IgD-negative memory B cell (primary cell): Measurements from ENCODE around the gene TRPM8. TPM values are rescaled to one million over a fixed set of nuclear protein-coding genes. Genes with fewer than 3 reads are reported as not detected.
"Not testable (repeated sequence)": the region's sequence is repeated elsewhere in the genome, so short reads cannot be mapped to it uniquely, and the experiment has no call there.

Source experiments
- H3K27ac Mint-ChIP-seq, 3 donors: one replicate each; pipeline ENCODE4 v1.8.0; 2020 to 2022; ENCODE audit warnings: mild to moderate bottlenecking in 3 of 3, mixed read lengths in 3 of 3, moderate library complexity in 1 of 3
- H3K27me3 Mint-ChIP-seq: one replicate; pipeline ENCODE4 v1.8.0; 2021; ENCODE audit warnings: mixed read lengths
- H3K36me3 Mint-ChIP-seq: one replicate; pipeline ENCODE4 v1.8.0; 2020; ENCODE audit warnings: mild to moderate bottlenecking, mixed read lengths
- H3K4me1 Mint-ChIP-seq, 3 donors: one replicate each; pipeline ENCODE4 v1.8.0; 2020 to 2022; ENCODE audit warnings: mixed read lengths in 3 of 3, mild to moderate bottlenecking in 1 of 3
- H3K4me3 Mint-ChIP-seq, 4 donors: one replicate each; pipeline ENCODE4 v1.8.0; 2020 to 2022; ENCODE audit warnings: mild to moderate bottlenecking in 4 of 4, mixed read lengths in 4 of 4, moderate library complexity in 3 of 4
- H3K9me3 Mint-ChIP-seq, 3 donors: one replicate each; pipeline ENCODE4 v1.8.0; 2020 to 2021; ENCODE audit warnings: mixed read lengths in 3 of 3, mild to moderate bottlenecking in 1 of 3
- polyA plus RNA-seq: library from polyadenylated mRNA; unstranded; fragments of 300-500 nt; fragmentation: Illumina TruSeq; gene quantifications from one replicate; pipeline ENCODE4 v1.2.3, GENCODE V29; 2021

The TRPM8 gene
- polyA plus RNA-seq, 1 donor from 2014 or later, result not detected

DNA sequence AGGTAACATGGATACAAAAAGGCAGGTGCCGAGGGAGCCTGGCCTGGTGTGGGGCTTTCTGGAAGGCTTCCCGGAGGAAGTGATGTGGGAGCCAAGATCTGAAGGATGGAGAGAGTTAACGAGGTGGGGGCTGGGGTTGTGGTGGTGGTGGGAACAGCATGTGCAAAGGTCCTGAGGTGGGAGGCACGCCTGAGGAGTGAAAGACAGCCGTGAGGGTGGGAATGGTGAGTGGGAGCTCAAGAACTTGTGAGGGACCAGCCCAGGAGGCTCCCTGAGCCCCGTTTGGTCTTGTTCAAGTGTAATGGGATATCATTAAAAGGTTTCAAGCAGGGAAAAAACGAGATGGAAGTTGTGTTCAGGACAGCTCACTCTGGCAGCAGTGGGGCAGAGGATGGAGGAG, 35.2 kb downstream of the TRPM8 start:
- Mint-ChIP-seq H3K4me3 (no peak overlapping the region), H3K27me3 (peaks cover 24% of the 10 kb centered on the region), H3K9me3 (peaks cover 0 to 2% (median 0%) of the 10 kb centered on the region in 3 donors), H3K4me1 (no peaks in the 10 kb centered on the region), H3K27ac (no peak overlapping the region), H3K36me3 (no peaks in the 10 kb centered on the region)

DNA sequence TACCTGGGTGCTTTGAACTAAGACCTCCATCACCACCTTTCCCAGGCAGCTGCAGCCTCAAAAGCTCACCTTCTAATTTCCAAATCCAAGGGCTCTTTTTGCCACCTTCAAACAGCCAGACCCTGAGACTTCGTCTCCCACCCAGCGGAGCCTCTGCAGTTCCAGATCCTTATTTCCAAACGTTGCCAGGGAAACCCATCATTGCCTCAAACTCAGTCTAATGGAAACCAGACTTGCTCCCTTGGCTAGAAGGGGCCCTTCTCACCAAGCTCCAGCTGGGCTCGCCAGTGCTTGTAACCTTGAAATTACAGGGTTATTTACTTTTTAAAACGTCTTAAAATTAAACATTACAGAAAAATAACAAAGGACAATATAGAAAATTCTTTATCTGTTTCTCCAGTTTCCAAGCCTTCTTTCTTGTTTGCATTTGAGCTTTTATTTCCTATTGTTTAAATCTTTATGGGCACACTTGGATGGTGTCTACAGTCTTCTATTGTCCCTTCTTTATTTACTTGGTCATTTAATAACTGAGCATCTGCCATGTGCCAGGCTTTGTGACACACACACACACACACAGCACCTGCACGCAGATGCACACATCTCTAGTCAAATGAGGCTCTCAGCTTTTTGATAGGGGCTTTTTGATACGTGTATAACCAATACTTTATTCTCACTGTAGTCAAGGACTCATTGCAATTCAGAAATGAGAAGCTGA, 36.1 kb downstream of the TRPM8 start:
- H3K27me3 Mint-ChIP-seq, result peaks cover 18% of the 10 kb centered on the region
- peaks cover 0 to 2% (median 0%) of the 10 kb centered on the region in 3 donors for H3K9me3 Mint-ChIP-seq
- no peak overlapping the region for H3K27ac Mint-ChIP-seq
- H3K4me3 Mint-ChIP-seq, result no peak overlapping the region
- no peaks in the 10 kb centered on the region for H3K36me3 Mint-ChIP-seq
- no peaks in the 10 kb centered on the region for H3K4me1 Mint-ChIP-seq

DNA sequence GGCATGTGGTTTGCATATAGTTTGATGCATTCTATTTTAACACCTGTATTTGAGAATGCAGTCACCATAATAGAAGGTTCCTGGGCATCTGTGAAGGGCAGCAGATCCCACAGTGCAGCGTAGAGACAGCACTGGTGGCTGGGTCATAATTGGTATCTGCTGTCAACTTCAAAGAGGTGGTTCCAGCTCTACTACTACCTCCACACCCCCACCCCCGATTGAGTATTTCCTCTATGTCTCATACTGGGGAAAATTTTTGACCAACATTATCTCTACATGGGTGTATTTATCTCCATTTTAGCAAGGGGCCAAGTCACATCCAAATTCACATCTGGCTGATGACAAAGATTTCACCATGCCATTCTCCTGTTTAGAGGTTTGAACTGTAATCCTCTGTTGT, 43.0 kb downstream of the TRPM8 start:
- H3K9me3 Mint-ChIP-seq, result no peaks in the 10 kb centered on the region
- H3K4me1 Mint-ChIP-seq, result no peaks in the 10 kb centered on the region
- H3K4me3 Mint-ChIP-seq, result no peak overlapping the region
- no peaks in the 10 kb centered on the region for H3K36me3 Mint-ChIP-seq
- peaks cover 10% of the 10 kb centered on the region for H3K27me3 Mint-ChIP-seq
- H3K27ac Mint-ChIP-seq, result no peak overlapping the region

DNA sequence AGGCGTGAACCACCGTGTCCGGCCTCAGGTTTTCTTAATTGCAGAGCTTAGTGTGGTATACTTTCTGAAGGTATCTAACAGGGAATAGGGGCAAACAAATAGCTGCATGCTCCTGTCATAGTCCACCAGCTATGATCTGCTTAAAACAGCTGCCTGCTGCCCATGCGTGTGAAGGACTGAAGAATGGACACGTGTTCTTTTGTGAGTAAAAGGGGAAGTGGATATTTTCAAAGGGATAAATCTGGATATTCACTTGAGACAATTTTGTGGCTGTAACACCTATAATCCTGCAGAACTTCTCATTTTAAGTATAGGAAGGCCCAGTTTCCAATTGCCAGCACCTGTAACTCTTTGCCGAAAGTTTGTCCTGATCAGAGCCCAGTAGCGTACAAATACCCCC, 44.7 kb downstream of the TRPM8 start:
- H3K4me3 Mint-ChIP-seq, result no peak overlapping the region
- peaks cover 10% of the 10 kb centered on the region for H3K27me3 Mint-ChIP-seq
- no peaks in the 10 kb centered on the region for H3K4me1 Mint-ChIP-seq
- H3K9me3 Mint-ChIP-seq, result no peaks in the 10 kb centered on the region
- H3K27ac Mint-ChIP-seq, result no peak overlapping the region
- no peaks in the 10 kb centered on the region for H3K36me3 Mint-ChIP-seq

DNA sequence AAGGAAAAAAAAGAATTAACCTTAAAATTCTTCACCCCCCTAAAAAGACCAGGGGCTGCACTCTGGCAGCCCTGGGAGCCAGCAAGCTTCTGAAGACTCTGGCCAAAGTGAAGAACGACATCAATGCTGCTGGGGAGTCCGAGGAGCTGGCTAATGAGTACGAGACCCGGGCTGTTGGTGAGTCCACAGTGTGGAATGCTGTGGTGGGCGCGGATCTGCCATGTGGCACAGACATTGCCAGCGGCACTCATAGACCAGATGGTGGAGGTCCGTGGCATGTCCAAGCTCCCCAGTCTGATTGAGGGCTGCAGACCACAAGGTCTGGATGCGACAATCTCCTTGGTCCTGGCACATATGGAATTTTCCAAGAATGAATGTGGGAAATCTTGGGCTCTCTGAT, 47.4 kb downstream of the TRPM8 start:
- H3K36me3 Mint-ChIP-seq, result no peaks in the 10 kb centered on the region
- H3K4me3 Mint-ChIP-seq, result no peak overlapping the region
- no peaks in the 10 kb centered on the region for H3K9me3 Mint-ChIP-seq
- no peak overlapping the region for H3K27ac Mint-ChIP-seq
- peaks cover 0 to 1% (median 0%) of the 10 kb centered on the region in 3 donors for H3K4me1 Mint-ChIP-seq
- H3K27me3 Mint-ChIP-seq, result peaks cover 9% of the 10 kb centered on the region

DNA sequence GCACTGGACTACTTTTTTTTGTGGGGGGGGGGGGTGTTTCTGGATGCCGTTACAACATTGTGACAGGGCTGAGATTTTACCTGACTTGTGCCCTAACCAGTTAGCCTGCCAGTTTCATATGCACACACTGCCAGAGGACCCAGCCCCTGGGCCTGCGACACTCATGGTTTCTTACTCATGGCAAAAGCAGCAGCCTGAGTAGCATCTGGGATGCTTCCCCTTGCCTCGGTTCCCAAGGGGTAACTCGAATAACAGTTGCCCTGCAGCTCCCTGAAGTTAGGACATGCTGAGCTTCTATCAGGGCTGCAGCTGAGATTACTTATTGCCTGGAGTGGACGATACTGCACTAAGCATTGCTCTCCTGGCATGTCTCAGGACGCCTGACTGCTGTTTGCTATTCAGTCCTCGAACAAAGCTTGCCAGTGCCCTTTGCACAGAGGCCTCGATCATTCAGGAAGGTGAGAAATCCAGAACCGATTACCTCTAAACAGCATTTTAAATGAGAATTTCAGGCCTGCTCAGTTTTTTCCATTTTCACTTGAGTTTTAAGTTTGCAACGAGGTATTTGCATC, 47.9 kb downstream of the TRPM8 start:
- Mint-ChIP-seq H3K27me3 (peaks cover 10% of the 10 kb centered on the region), H3K4me1 (peaks cover 0 to 1% (median 0%) of the 10 kb centered on the region in 3 donors), H3K27ac (no peak overlapping the region), H3K36me3 (no peaks in the 10 kb centered on the region), H3K9me3 (no peaks in the 10 kb centered on the region), H3K4me3 (no peak overlapping the region)

DNA sequence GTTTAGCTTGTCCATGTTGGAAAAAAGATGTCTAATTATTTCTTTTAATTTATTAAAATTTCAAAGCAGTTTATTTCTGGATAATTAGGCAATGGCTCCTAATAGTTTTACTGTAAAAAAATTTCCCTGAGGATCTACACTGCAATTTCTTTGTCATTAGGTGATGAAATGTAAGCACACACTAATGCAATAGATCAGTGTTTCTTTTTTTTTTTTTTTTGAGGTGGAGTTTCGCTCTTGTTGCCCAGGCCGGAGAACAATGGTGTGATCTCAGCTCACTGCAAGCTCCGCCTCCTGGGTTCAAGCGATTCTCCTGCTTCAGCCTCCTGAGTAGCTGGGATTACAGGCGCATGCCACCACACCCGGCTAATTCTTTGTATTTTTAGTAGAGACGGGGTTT, 48.5 kb downstream of the TRPM8 start:
- H3K4me3 Mint-ChIP-seq, H3K9me3 Mint-ChIP-seq, H3K36me3 Mint-ChIP-seq: not testable (repeated sequence)

DNA sequence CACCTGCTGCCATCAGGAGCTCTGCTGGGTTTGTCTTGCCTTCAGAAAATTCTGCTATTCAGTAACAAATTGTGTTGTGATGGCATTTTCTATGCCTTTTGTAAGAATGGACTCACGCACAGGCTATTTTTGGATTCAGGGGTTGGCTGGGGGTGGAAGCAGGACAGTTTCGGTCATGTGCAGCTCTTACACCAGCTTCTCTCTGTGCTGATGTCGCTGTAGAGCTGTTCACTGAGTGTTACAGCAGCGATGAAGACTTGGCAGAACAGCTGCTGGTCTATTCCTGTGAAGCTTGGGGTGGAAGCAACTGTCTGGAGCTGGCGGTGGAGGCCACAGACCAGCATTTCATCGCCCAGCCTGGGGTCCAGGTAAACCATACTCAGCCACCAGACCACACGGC, 49.2 kb downstream of the TRPM8 start:
- Mint-ChIP-seq H3K27ac (no peak overlapping the region), H3K4me1 (peaks cover 0 to 1% (median 0%) of the 10 kb centered on the region in 3 donors), H3K4me3 (no peak overlapping the region), H3K36me3 (no peaks in the 10 kb centered on the region), H3K27me3 (peaks cover 11% of the 10 kb centered on the region), H3K9me3 (no peaks in the 10 kb centered on the region)

More for the DNA sequence above, 48.5 kb downstream of the TRPM8 start:
- H3K27ac Mint-ChIP-seq, H3K4me1 Mint-ChIP-seq: not testable (repeated sequence)
- H3K27me3 Mint-ChIP-seq, result peaks cover 12% of the 10 kb centered on the region

DNA sequence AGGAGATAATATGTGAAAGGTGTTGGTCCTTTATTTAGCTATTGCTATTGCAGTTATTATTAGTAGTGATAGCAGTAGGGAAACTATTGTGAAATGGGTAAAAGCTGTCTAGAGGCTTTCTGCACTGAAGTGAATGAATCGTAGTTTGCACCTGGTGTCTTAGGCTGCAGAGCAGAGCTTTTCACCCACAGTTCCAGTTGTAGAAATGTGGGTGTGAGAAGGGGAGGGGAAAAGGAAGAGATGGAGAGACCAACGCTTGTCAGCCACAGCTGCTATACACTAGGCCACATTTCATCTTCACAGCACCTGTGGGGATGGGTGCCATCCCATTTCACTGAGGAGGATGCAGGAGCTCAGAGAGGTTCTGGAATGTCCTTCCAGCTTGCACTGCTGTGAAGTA, 50.0 kb downstream of the TRPM8 start:
- Mint-ChIP-seq H3K9me3 (no peaks in the 10 kb centered on the region), H3K4me1 (peaks cover 0 to 1% (median 0%) of the 10 kb centered on the region in 3 donors), H3K27me3 (peaks cover 11% of the 10 kb centered on the region), H3K4me3 (no peak overlapping the region), H3K27ac (no peak overlapping the region), H3K36me3 (no peaks in the 10 kb centered on the region)

DNA sequence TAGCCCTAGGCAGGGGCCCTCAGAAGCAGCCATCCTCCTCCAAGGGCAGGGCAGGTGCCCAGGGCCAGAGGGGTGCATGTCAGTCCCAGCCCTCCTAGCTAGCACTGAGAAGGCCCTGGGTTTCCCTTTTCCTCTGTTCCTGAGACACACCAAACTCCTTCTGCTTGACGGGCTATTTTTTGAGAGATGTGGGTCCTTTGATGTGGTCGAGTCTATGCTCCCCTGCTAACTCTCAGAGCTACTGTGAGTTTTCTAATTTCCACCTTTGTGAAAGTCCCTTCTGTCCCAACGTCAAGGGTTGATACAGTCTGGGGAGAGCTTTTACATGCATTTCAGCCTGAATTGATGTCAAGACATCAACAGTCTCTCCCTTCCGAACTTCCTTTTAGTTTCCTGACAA, 51.4 kb downstream of the TRPM8 start:
- H3K27me3 Mint-ChIP-seq, result peaks cover 9% of the 10 kb centered on the region
- H3K9me3 Mint-ChIP-seq, result no peaks in the 10 kb centered on the region
- H3K27ac Mint-ChIP-seq, result no peak overlapping the region
- H3K4me3 Mint-ChIP-seq, result no peak overlapping the region
- H3K36me3 Mint-ChIP-seq, result no peaks in the 10 kb centered on the region
- H3K4me1 Mint-ChIP-seq, result peaks cover 0 to 1% (median 0%) of the 10 kb centered on the region in 3 donors

DNA sequence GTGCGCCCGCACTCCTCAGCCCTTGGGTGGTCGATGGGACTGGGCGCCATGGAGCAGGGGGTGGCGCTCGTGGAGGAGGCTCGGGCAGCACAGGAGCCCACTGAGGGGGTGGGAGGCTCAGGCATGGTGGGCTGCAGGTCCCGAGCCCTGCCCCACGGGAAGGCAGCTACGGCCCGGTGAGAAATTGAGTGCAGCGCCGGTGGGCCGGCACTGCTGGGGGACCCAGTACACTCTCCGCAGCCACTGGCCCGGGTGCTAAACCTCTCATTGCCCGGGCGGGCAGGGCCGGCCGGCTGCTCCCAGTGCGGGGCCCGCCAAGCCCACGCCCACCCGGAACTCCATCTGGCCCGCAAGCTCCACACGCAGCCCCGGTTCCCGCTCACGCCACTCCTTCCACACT, 55.3 kb downstream of the TRPM8 start:
- H3K4me1 Mint-ChIP-seq, H3K36me3 Mint-ChIP-seq: not testable (repeated sequence)

DNA sequence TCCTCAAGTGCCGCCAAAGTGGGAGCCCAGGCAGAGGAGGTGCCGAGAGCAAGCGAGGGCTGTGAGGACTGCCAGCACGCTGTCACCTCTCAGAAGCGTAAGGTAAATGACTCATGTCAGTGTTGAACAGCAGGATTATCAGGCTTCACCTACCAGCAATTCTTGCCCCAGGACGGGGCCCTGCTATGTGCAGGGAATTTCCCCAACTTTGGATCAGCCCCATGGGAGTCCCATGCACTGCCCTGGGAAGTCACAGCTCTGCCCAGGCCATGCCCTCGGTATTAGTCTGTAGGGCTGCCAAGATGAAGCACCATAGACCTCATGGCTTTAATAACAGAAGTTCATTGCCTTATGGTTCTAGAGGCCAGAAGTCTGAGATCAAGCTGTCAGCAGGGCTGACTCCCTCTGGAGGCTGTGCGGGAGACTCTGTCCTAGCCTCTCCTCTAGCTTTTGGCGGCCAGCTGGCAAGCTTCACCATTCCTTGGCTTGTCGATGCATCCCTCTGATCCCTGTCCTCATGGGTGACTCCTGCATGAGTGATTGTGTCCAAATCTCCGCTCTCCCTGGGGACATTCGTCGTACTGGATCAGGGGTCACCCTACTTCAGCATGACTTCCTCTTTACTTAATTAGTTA, 55.9 kb downstream of the TRPM8 start:
- Mint-ChIP-seq H3K4me3 (no peak overlapping the region), H3K9me3 (peaks cover 0 to 2% (median 0%) of the 10 kb centered on the region in 3 donors), H3K27ac (no peak overlapping the region), H3K27me3 (peaks cover 17% of the 10 kb centered on the region), H3K4me1 (peaks cover 0 to 1% (median 0%) of the 10 kb centered on the region in 3 donors), H3K36me3 (peaks cover 3% of the 10 kb centered on the region)

More for the DNA sequence above, 55.3 kb downstream of the TRPM8 start:
- peaks cover 17% of the 10 kb centered on the region for H3K27me3 Mint-ChIP-seq
- not testable (repeated sequence) for H3K9me3 Mint-ChIP-seq, H3K27ac Mint-ChIP-seq, H3K4me3 Mint-ChIP-seq

DNA sequence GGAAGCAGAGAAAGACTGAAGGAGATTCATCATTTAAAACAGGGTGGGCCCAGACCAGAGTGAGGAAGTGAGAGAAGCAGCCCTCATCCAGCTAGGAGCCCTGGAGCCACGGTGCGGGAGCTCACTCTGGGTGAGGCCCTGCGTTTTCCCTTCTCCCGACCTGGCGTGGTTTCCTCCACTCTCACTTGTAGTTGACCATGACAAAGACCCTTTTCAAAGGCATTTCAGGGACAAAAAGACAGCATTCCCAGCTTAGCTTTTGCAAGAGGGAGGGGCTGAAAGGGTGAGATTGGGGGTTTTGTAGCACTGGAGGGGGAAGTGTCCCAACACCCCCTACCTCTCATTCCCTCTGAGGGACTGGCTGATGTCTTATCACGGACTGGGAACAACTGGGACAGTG, 56.6 kb downstream of the TRPM8 start:
- H3K27ac Mint-ChIP-seq, result no peak overlapping the region

DNA sequence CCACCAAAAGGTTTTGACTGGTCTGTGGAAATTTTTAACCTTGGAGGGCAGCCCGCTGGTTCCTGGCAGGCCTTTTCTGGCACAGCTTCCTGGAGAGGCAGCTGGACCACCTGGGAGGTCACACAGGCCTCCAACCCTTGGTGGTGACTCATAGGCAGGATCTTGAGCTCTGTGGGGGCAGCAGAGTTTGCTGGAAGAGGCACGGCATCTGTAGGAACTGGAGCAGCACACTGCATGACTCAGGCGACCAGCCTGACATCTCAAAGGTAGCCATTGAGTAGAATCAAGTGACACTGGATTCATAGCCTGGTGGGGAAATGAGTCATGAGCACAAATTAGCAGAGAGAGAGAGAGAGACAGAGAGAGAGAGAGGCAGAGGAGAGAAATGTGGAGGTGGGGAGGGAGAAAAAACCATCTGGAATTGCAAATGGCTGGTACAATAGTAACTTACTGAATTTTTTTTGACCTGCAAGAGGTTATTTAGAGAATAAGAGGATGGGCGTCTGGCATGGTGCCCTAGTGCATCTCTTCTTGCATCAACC, 57.4 kb downstream of the TRPM8 start:
- Mint-ChIP-seq H3K36me3 (peaks cover 3% of the 10 kb centered on the region), H3K4me3 (peak overlapping the region in 1 of 4 donors; percentile 39), H3K4me1 (peaks cover 0 to 1% (median 0%) of the 10 kb centered on the region in 3 donors), H3K9me3 (peaks cover 0 to 2% (median 0%) of the 10 kb centered on the region in 3 donors), H3K27ac (no peak overlapping the region), H3K27me3 (peaks cover 17% of the 10 kb centered on the region)

More for the DNA sequence above, 56.6 kb downstream of the TRPM8 start:
- Mint-ChIP-seq H3K27me3 (peaks cover 17% of the 10 kb centered on the region), H3K9me3 (peaks cover 0 to 2% (median 0%) of the 10 kb centered on the region in 3 donors), H3K4me3 (no peak overlapping the region), H3K4me1 (peaks cover 0 to 1% (median 0%) of the 10 kb centered on the region in 3 donors), H3K36me3 (peaks cover 3% of the 10 kb centered on the region)

DNA sequence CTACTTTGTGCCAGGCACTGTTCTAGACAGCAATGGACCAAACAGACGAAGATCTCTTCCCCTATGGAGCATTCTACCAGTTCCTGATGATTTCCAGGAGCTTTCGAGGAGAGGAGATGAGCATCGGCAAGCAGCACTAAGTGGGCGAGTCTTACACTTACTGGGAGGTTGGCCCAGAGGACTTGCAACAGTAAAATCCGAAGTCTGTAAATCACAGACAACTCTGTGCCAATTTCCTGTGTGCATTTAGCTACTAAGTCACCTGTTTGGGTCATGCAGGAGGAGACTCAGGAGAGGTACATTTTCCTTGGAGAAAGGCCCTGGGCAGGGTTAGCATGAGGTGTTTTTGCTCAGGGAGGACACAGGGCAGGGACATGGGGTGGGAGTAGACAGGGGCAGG, 58.9 kb downstream of the TRPM8 start:
- Mint-ChIP-seq H3K9me3 (peaks cover 0 to 2% (median 0%) of the 10 kb centered on the region in 3 donors), H3K4me3 (no peak overlapping the region), H3K4me1 (peaks cover 0 to 1% (median 0%) of the 10 kb centered on the region in 3 donors), H3K27ac (no peak overlapping the region), H3K36me3 (peaks cover 3% of the 10 kb centered on the region), H3K27me3 (peaks cover 15% of the 10 kb centered on the region)
